HFF-Myc (cell line): ENCODE results near the gene COL4A1.

Source experiments
- DNase-seq: peaks from one replicate; pipeline ENCODE4 v3.0.0-alpha.2; 2011; ENCODE audit warnings: low read depth; ENCODE audit errors: extremely low read depth
- H3K4me3 ChIP-seq: replicated peaks from 2 replicates; pipeline ENCODE4 v1.5.1; 2011; ENCODE audit warnings: low read depth, mild to moderate bottlenecking, control low read depth, low read length
- CTCF ChIP-seq: IDR thresholded peaks from 2 replicates; pipeline ENCODE4 v1.5.1; 2012; ENCODE audit warnings: mild to moderate bottlenecking, low read depth, low read length, control low read depth; ENCODE audit errors: missing control alignments

Gene COL4A1

GRCh38 chr13:110240352-110240751 is 66.6 kb downstream of the COL4A1 start:
- TF ChIP-seq CTCF: no peak
- H3K4me3 ChIP-seq: no peak overlapping the region
- no peak for DNase-seq

- TF ChIP-seq CTCF: no peak
- no peak for DNase-seq
- H3K4me3 ChIP-seq: no peak overlapping the region
Observed at GRCh38 chr13:110239280-110240125, 67.5 kb downstream of the COL4A1 start.

GRCh38 chr13:110238818-110239195 is 68.2 kb downstream of the COL4A1 start:
- TF ChIP-seq CTCF: no peak
- DNase-seq: no peak
- H3K4me3 ChIP-seq: no peak overlapping the region

- no peak overlapping the region for H3K4me3 ChIP-seq
- no peak for DNase-seq
- no peak for TF ChIP-seq CTCF
Observed at GRCh38 chr13:110237875-110238817, 68.8 kb downstream of the COL4A1 start.

- no peak overlapping the region for H3K4me3 ChIP-seq
- no peak for DNase-seq
- TF ChIP-seq CTCF: no peak
Observed at GRCh38 chr13:110236831-110237261, 70.1 kb downstream of the COL4A1 start.

GRCh38 chr13:110236431-110236830 is 70.5 kb downstream of the COL4A1 start:
- TF ChIP-seq CTCF: no peak
- no peak for DNase-seq

More at GRCh38 chr13:110236431-110236830, 70.5 kb downstream of the COL4A1 start:
- H3K4me3 ChIP-seq: no peak overlapping the region
